Measurements from ENCODE around the gene PNKD. TPM values are rescaled to one million over a fixed set of nuclear protein-coding genes. Genes with fewer than 3 reads are reported as not detected.

The PNKD gene
- total RNA-seq, 2 donors from 2014 or later: 103 to 119 TPM

- intact Hi-C loops (cut with DNase I, micrococcal nuclease): no loop called here
- ATAC-seq (no peak), DNase-seq (no peak)
Measured at GRCh38 chr2:218253232-218253625, 17.1 kb upstream of the PNKD start.

DNA sequence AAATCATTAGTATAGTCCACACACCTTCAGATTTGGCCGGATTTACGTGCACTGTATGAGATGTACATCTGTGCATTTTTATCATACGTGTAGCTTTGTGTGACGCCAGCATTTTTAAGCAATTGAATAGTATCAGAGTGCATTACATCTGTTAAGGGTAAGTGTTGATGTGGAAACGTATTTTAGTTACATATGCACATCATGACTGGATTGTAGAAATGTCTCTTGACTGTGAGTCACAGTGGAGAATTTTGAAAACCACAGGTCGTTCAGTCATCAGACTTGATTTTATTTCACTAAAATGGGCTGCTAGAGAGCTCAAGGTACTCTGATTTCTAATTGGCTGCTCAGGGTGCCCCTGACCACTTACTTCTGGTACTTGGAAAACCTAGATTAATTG is 14.9 kb upstream of the PNKD start:
- ATAC-seq: no peak
- no peak for DNase-seq
- intact Hi-C loops (cut with DNase I, micrococcal nuclease): no loop called here

- DNase-seq (peak in 1 of 2 donors; percentile 4), ATAC-seq (no peak)
- intact Hi-C loops (cut with DNase I, micrococcal nuclease): no loop called here
Measured at GRCh38 chr2:218256612-218257350, 13.5 kb upstream of the PNKD start.

GRCh38 chr2:218257390-218257981 is 12.8 kb upstream of the PNKD start:
- intact Hi-C loops (cut with DNase I, micrococcal nuclease): no loop called here
- DNase-seq (peak in 1 of 2 donors; percentile 34), ATAC-seq (peak; percentile 22)

DNA sequence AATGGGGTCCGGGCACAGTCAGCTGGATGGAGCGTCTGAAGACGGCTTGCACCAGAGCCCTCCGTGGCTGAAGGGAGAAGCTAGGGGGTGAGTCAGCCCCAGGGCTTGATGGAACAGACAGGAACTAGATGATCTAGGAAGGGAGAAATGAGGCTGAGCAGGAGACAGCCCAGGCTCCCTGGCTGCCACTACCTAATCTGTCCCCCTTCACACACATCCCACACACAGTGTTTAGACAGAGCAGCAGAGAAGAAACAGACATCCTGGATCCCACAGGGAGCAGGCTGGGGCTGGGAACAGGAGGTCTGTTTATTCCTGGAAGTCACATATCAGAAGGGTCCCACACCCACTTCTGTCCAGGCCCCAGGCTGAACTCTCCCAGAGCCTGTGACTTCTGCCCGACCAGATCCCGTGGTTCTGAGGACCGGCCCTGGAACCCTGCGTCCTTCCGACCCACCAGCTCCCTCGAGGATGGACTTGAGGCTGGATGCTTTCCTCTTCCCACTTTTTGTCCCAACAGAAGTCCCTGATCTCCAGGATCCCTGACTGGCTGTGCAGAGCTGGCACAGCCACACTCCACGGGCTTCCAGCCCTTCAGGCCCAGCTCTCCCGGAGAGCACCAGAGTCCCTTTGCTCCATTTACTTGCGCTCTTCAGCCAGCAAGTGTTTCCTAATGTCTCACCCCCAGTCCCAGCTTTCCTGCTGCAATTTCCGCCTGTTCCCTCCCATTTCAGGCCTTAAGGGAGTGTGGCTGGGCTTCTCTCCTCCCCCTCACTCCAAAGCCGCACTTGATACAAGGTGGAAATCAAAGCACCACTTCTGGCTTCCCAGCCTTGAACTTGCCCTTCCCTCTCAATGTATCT is 11.0 kb upstream of the PNKD start:
- no peak for ATAC-seq
- intact Hi-C loops (cut with DNase I, micrococcal nuclease): no loop called here
- DNase-seq: peak; percentile 20 to 75

- intact Hi-C loops (cut with DNase I, micrococcal nuclease): loop anchor here in 1 of 2 donors (5.0 kb wide), 1 partner anchor 43 kb away; the partner anchor contains the start of gene ARPC2
- peak in 1 of 2 donors; percentile 14 for DNase-seq
- no peak for ATAC-seq
Measured at GRCh38 chr2:218260166-218260565, 10.2 kb upstream of the PNKD start.

- intact Hi-C loops (cut with DNase I, micrococcal nuclease): loop anchor here in 1 of 2 donors (5.0 kb wide), 1 partner anchor 44 kb away; the partner anchor contains the start of gene ARPC2
- peak; percentile 54 to 60 for DNase-seq
- peak; percentile 4 for ATAC-seq
Measured at GRCh38 chr2:218260742-218261422, 9.4 kb upstream of the PNKD start, which contains the start of gene GPBAR1. GPBAR1 (plus strand) TSS chr2:218261015; CDS start chr2:218262725, 1,710 bp downstream.

GRCh38 chr2:218261423-218262236 is 8.7 kb upstream of the PNKD start:
- ATAC-seq (no peak), DNase-seq (no peak)
- intact Hi-C loops (cut with DNase I, micrococcal nuclease): loop anchor here in 1 of 2 donors (5.0 kb wide), 1 partner anchor 44 kb away; the partner anchor contains the start of gene ARPC2

GRCh38 chr2:218262237-218262600 is 8.1 kb upstream of the PNKD start:
- DNase-seq (peak in 1 of 2 donors; percentile 19), ATAC-seq (no peak)
- intact Hi-C loops (cut with DNase I, micrococcal nuclease): loop anchor here in 1 of 2 donors (5.0 kb wide), 1 partner anchor 45 kb away; the partner anchor contains the start of gene ARPC2

DNA sequence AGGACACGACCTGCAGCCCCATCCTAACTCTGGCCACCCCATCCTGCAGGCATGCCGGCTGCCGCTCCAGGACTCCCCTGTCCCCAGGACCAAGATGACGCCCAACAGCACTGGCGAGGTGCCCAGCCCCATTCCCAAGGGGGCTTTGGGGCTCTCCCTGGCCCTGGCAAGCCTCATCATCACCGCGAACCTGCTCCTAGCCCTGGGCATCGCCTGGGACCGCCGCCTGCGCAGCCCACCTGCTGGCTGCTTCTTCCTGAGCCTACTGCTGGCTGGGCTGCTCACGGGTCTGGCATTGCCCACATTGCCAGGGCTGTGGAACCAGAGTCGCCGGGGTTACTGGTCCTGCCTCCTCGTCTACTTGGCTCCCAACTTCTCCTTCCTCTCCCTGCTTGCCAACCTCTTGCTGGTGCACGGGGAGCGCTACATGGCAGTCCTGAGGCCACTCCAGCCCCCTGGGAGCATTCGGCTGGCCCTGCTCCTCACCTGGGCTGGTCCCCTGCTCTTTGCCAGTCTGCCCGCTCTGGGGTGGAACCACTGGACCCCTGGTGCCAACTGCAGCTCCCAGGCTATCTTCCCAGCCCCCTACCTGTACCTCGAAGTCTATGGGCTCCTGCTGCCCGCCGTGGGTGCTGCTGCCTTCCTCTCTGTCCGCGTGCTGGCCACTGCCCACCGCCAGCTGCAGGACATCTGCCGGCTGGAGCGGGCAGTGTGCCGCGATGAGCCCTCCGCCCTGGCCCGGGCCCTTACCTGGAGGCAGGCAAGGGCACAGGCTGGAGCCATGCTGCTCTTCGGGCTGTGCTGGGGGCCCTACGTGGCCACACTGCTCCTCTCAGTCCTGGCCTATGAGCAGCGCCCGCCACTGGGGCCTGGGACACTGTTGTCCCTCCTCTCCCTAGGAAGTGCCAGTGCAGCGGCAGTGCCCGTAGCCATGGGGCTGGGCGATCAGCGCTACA is 7.4 kb upstream of the PNKD start:
- peak in 1 of 2 donors; percentile 32 for DNase-seq
- intact Hi-C loops (cut with DNase I, micrococcal nuclease): loop anchor here in 1 of 2 donors (5.0 kb wide), 1 partner anchor 46 kb away; the partner anchor contains the start of gene ARPC2

GRCh38 chr2:218263817-218264641 is 6.3 kb upstream of the PNKD start:
- intact Hi-C loops (cut with DNase I, micrococcal nuclease): loop anchor here in 1 of 2 donors (5.0 kb wide), 1 partner anchor 47 kb away; the partner anchor contains the start of gene ARPC2
- ATAC-seq (peak; percentile 64), DNase-seq (peak; percentile 55 to 60)

More for the DNA sequence above, 7.4 kb upstream of the PNKD start:
- ATAC-seq: no peak

DNA sequence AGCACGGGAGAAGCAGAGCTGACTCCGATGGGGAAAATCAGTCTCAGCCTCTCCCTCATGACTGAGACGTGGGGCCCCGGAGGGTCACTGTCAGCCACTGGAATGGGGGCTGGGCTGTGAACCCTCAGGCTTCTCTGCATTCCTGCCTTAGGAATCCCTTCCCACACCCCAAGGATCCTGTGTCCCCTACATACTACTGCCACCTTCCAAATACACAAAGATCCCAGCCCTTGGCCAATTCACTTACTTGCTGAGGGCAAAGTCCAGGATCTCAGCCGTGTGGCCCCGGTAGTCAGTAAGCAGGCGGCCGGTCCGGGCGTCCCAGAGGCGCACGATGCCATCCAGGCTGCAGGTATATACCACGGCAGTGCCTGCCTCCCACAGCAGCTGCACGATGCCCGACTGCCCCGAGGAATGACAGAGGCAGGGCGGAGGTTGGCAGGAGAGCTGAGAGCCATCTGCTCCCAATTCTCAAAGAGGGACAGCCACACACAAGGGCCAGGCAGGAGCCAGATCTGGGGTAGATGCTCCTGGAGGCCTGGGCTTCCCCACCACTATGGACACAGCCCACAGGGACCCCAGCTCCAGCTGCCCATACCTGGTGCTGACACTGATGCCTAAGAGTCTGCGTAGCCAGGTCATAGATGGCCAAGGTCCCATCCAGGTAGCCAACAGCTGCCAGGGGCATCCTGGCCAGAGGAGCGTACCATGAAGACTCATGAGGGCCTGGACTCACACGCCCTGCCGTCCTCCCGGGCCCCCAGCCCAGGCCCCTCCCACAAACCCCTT is 5.4 kb upstream of the PNKD start:
- DNase-seq (peak; percentile 77), ATAC-seq (peak; percentile 73)
- intact Hi-C loops (cut with DNase I, micrococcal nuclease): loop anchor here in 1 of 2 donors (5.0 kb wide), 1 partner anchor 48 kb away; the partner anchor contains the start of gene ARPC2

GRCh38 chr2:218265626-218266025 is 4.7 kb upstream of the PNKD start:
- no peak for ATAC-seq
- DNase-seq: peak in 1 of 2 donors; percentile 33
- intact Hi-C loops (cut with DNase I, micrococcal nuclease): no loop called here

GRCh38 chr2:218266316-218266979 is 3.9 kb upstream of the PNKD start:
- intact Hi-C loops (cut with DNase I, micrococcal nuclease): no loop called here
- DNase-seq: peak in 1 of 2 donors; percentile 28
- no peak for ATAC-seq

Measured in left colon (tissue), 2 donors.